ENCODE measurements around the gene CRB1.
"Not testable (repeated sequence)": the region's sequence is repeated elsewhere in the genome, so short reads cannot be mapped to it uniquely, and the experiment has no call there.

Gene CRB1

DNA sequence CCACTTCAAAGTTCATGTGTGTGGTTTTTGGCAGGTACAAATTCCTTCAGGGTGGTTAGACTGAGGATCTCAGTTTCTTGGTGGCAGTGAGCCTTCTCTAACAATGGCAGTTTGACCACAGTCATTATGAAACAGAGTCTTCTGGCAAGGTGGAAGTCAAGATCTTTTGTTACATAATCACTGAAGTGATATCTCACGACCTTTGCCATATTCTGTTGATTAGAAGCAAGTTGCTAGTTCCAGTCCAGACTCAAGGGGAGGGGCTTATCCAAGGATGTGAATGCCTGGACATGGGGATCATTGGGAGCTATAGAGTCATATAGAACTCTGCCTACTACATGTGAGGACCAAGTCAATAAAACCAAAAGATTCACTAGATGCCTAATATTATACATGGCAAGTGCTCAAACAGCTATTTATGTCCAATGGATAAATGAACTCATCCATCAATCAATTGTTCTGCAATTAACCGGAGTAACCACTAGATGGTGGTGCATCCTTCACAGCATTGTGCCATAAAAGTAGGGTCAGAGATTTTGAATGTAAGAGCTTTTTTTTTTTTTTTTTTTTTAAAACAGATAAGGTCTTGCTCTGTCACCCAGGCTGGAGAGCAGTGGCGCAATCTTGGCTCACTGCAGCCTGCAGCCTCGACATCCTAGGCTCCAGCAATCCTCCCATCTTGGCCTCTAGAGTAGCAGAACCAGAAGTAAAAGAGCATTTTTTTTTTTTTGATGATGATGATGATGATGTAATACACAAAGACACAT, 131.9 kb downstream of the CRB1 start:
- Histone ChIP-seq H3K9me2 (replicated peaks; ENCODE audit: insufficient read depth, low read length) (no peaks in the 10 kb centered on the region), H4K20me1 (ENCODE audit: low read depth, low read length) (no peaks in the 10 kb centered on the region), H3K27ac (ENCODE audit: low read depth, low read length) (no peak overlapping the region), H3F3A (ENCODE audit: insufficient read depth) (no peaks in the 10 kb centered on the region), H3K9me3 (ENCODE audit: insufficient read depth, low read length) (no peaks in the 10 kb centered on the region), H3K36me3 (ENCODE audit: low read length) (no peaks in the 10 kb centered on the region), H3K79me2 (ENCODE audit: insufficient read depth, low read length) (no peaks in the 10 kb centered on the region), H3K4me2 (ENCODE audit: low read depth, low read length, poor library complexity, severe bottlenecking) (peak overlapping the region; percentile 35), H2AFZ (ENCODE audit: low read depth, low read length, severe bottlenecking) (no peak overlapping the region), H3K4me3 (ENCODE audit: insufficient read depth, low read length, poor library complexity, severe bottlenecking) (no peak overlapping the region), H3K27me3 (ENCODE audit: low read length) (no peaks in the 10 kb centered on the region), H3K9ac (ENCODE audit: low read length) (no peak overlapping the region)
- no peak for TF ChIP-seq EZH2phosphoT487 (conservative IDR thresholded peaks at IDR 0.05; ENCODE audit: low read length)
- TF ChIP-seq, protein P1, sequence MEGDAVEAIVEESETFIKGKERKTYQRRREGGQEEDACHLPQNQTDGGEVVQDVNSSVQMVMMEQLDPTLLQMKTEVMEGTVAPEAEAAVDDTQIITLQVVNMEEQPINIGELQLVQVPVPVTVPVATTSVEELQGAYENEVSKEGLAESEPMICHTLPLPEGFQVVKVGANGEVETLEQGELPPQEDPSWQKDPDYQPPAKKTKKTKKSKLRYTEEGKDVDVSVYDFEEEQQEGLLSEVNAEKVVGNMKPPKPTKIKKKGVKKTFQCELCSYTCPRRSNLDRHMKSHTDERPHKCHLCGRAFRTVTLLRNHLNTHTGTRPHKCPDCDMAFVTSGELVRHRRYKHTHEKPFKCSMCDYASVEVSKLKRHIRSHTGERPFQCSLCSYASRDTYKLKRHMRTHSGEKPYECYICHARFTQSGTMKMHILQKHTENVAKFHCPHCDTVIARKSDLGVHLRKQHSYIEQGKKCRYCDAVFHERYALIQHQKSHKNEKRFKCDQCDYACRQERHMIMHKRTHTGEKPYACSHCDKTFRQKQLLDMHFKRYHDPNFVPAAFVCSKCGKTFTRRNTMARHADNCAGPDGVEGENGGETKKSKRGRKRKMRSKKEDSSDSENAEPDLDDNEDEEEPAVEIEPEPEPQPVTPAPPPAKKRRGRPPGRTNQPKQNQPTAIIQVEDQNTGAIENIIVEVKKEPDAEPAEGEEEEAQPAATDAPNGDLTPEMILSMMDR (IDR thresholded peaks at IDR 0.05; ENCODE audit: insufficient read depth, low read length, poor library complexity, severe bottlenecking), result peak; percentile 59

- TF ChIP-seq, protein P1 (IDR thresholded peaks at IDR 0.05; ENCODE audit: insufficient read depth, low read length, poor library complexity, severe bottlenecking), result no peak
- TF ChIP-seq EZH2phosphoT487 (conservative IDR thresholded peaks at IDR 0.05; ENCODE audit: low read length), result no peak
- H2AFZ ChIP-seq (ENCODE audit: low read depth, low read length, severe bottlenecking), result no peak overlapping the region
- H3K9me2 ChIP-seq (replicated peaks; ENCODE audit: insufficient read depth, low read length), result no peaks in the 10 kb centered on the region
- no peaks in the 10 kb centered on the region for H3K27me3 ChIP-seq (ENCODE audit: low read length)
- peak overlapping the region; percentile 35 for H3K4me2 ChIP-seq (ENCODE audit: low read depth, low read length, poor library complexity, severe bottlenecking)
- no peaks in the 10 kb centered on the region for H3K36me3 ChIP-seq (ENCODE audit: low read length)
- H3F3A ChIP-seq (ENCODE audit: insufficient read depth), result no peaks in the 10 kb centered on the region
- H3K27ac ChIP-seq (ENCODE audit: low read depth, low read length), result no peak overlapping the region
- no peaks in the 10 kb centered on the region for H4K20me1 ChIP-seq (ENCODE audit: low read depth, low read length)
- no peak overlapping the region for H3K4me3 ChIP-seq (ENCODE audit: insufficient read depth, low read length, poor library complexity, severe bottlenecking)
- H3K79me2 ChIP-seq (ENCODE audit: insufficient read depth, low read length), result no peaks in the 10 kb centered on the region
- H3K9me3 ChIP-seq (ENCODE audit: insufficient read depth, low read length), result no peaks in the 10 kb centered on the region
- H3K9ac ChIP-seq (ENCODE audit: low read length), result no peak overlapping the region
Observed at GRCh38 chr1:197400522-197400902, 132.5 kb downstream of the CRB1 start.

- Histone ChIP-seq H3K79me2 (ENCODE audit: insufficient read depth, low read length) (no peaks in the 10 kb centered on the region), H3F3A (ENCODE audit: insufficient read depth) (no peaks in the 10 kb centered on the region), H3K27ac (ENCODE audit: low read depth, low read length) (no peak overlapping the region), H3K27me3 (ENCODE audit: low read length) (no peaks in the 10 kb centered on the region), H3K4me2 (ENCODE audit: low read depth, low read length, poor library complexity, severe bottlenecking) (no peak overlapping the region), H3K4me3 (ENCODE audit: insufficient read depth, low read length, poor library complexity, severe bottlenecking) (no peak overlapping the region), H3K9ac (ENCODE audit: low read length) (no peak overlapping the region), H2AFZ (ENCODE audit: low read depth, low read length, severe bottlenecking) (no peak overlapping the region), H3K36me3 (ENCODE audit: low read length) (no peaks in the 10 kb centered on the region), H4K20me1 (ENCODE audit: low read depth, low read length) (no peaks in the 10 kb centered on the region), H3K9me3 (ENCODE audit: insufficient read depth, low read length) (no peaks in the 10 kb centered on the region), H3K9me2 (replicated peaks; ENCODE audit: insufficient read depth, low read length) (no peaks in the 10 kb centered on the region)
- TF ChIP-seq EZH2phosphoT487 (conservative IDR thresholded peaks at IDR 0.05; ENCODE audit: low read length), result no peak
- TF ChIP-seq, protein P1 (IDR thresholded peaks at IDR 0.05; ENCODE audit: insufficient read depth, low read length, poor library complexity, severe bottlenecking), result no peak
Observed at GRCh38 chr1:197402189-197402588, 134.1 kb downstream of the CRB1 start.

DNA sequence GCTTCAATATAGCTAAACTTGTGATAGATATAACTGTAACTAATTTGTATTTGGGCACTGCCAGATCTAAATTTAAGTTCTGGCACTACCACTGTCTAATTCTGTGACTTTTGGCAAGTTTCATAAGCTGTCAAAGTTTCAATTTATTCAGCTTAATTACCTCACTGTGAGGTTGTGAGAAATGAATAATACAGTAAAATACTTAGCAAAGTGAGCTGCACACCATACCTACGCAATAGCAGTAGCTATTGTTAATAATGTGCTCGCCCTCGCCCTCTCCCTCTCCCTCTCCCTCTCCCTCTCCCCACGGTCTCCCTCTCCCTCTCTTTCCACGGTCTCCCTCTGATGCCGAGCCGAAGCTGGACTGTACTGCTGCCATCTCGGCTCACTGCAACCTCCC, 136.7 kb downstream of the CRB1 start:
- H3K4me2 ChIP-seq (ENCODE audit: low read depth, low read length, poor library complexity, severe bottlenecking); H3K79me2 ChIP-seq (ENCODE audit: insufficient read depth, low read length); H3K27ac ChIP-seq (ENCODE audit: low read depth, low read length); H3K9ac ChIP-seq (ENCODE audit: low read length); H3K9me3 ChIP-seq (ENCODE audit: insufficient read depth, low read length); H4K20me1 ChIP-seq (ENCODE audit: low read depth, low read length); H3K27me3 ChIP-seq (ENCODE audit: low read length); H3K9me2 ChIP-seq (replicated peaks; ENCODE audit: insufficient read depth, low read length); H2AFZ ChIP-seq (ENCODE audit: low read depth, low read length, severe bottlenecking); H3F3A ChIP-seq (ENCODE audit: insufficient read depth); H3K4me3 ChIP-seq (ENCODE audit: insufficient read depth, low read length, poor library complexity, severe bottlenecking); H3K36me3 ChIP-seq (ENCODE audit: low read length): not testable (repeated sequence)

- H3K4me3 ChIP-seq (ENCODE audit: insufficient read depth, low read length, poor library complexity, severe bottlenecking); H4K20me1 ChIP-seq (ENCODE audit: low read depth, low read length); H3K9me2 ChIP-seq (replicated peaks; ENCODE audit: insufficient read depth, low read length); H2AFZ ChIP-seq (ENCODE audit: low read depth, low read length, severe bottlenecking); H3K27ac ChIP-seq (ENCODE audit: low read depth, low read length); H3K79me2 ChIP-seq (ENCODE audit: insufficient read depth, low read length); H3K9me3 ChIP-seq (ENCODE audit: insufficient read depth, low read length); H3K4me2 ChIP-seq (ENCODE audit: low read depth, low read length, poor library complexity, severe bottlenecking); H3K27me3 ChIP-seq (ENCODE audit: low read length); H3K36me3 ChIP-seq (ENCODE audit: low read length); H3K9ac ChIP-seq (ENCODE audit: low read length); H3F3A ChIP-seq (ENCODE audit: insufficient read depth): not testable (repeated sequence)
Observed at GRCh38 chr1:197405614-197406013, 137.6 kb downstream of the CRB1 start.

Data from SU-DHL-6 (cell line).